Esophagus muscularis mucosa (tissue), 3 donors: Measurements from ENCODE around the gene MMP17.

Experiments used
- POLR2A ChIP-seq: fragments of 450-650 bp; IDR thresholded peaks from one replicate; pipeline ENCODE4 v1.6.1; 2017; ENCODE audit warnings: antibody characterized with exemption, moderate library complexity, mild to moderate bottlenecking, low read depth
- POLR2AphosphoS5 ChIP-seq, 2 donors: sonication (generic); formaldehyde crosslinking; IDR thresholded peaks; one replicate each; pipeline ENCODE4 v1.6.1; 2017; ENCODE audit warnings: antibody characterized with exemption in 2 of 2
- TF ChIP-seq, protein P1 (sequence below), 3 experiments: fragments of 200-600 bp in 2 of 3; fragments of 450-650 bp in 1 of 3; sonication (generic) in 2 of 3; IDR thresholded peaks; one replicate each; pipeline ENCODE4 v1.5.1; 2017 to 2019; ENCODE audit warnings: antibody characterized with exemption in 3 of 3, mild to moderate bottlenecking in 2 of 3, moderate library complexity in 1 of 3

DNA sequence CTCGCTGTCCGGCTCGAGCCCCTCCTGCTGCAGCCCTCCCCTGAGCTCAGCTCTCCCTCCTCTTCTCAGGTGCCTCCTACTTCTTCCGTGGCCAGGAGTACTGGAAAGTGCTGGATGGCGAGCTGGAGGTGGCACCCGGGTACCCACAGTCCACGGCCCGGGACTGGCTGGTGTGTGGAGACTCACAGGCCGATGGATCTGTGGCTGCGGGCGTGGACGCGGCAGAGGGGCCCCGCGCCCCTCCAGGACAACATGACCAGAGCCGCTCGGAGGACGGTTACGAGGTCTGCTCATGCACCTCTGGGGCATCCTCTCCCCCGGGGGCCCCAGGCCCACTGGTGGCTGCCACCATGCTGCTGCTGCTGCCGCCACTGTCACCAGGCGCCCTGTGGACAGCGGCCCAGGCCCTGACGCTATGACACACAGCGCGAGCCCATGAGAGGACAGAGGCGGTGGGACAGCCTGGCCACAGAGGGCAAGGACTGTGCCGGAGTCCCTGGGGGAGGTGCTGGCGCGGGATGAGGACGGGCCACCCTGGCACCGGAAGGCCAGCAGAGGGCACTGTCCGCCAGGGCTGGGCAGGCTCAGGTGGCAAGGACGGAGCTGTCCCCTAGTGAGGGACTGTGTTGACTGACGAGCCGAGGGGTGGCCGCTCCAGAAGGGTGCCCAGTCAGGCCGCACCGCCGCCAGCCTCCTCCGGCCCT is 22.8 kb downstream of the MMP17 start:
- TF ChIP-seq, protein P1, sequence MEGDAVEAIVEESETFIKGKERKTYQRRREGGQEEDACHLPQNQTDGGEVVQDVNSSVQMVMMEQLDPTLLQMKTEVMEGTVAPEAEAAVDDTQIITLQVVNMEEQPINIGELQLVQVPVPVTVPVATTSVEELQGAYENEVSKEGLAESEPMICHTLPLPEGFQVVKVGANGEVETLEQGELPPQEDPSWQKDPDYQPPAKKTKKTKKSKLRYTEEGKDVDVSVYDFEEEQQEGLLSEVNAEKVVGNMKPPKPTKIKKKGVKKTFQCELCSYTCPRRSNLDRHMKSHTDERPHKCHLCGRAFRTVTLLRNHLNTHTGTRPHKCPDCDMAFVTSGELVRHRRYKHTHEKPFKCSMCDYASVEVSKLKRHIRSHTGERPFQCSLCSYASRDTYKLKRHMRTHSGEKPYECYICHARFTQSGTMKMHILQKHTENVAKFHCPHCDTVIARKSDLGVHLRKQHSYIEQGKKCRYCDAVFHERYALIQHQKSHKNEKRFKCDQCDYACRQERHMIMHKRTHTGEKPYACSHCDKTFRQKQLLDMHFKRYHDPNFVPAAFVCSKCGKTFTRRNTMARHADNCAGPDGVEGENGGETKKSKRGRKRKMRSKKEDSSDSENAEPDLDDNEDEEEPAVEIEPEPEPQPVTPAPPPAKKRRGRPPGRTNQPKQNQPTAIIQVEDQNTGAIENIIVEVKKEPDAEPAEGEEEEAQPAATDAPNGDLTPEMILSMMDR (IDR thresholded peaks at IDR 0.05) = peak; percentile 76 to 87 (median 81)
- TF ChIP-seq POLR2AphosphoS5 (IDR thresholded peaks at IDR 0.05) = peak in 1 of 2 donors; percentile 37
- TF ChIP-seq POLR2A = no peak
